OCI-LY3 (cell line): ENCODE results near the gene ASCC2.

Experiments
- H2AFZ ChIP-seq: fragments of 200-600, 300-600 bp; shearing (Covaris generic); 2 replicates; pipeline ENCODE4 v1.6.0; 2014; ENCODE audit warnings: antibody characterized with exemption, low read depth, low read length
- H3K27ac ChIP-seq: fragments of 200-600, 300-600 bp; sonication (generic); 2 replicates; pipeline ENCODE4 v1.5.1; 2014; ENCODE audit warnings: mild to moderate bottlenecking, low read length, moderate library complexity, mixed read lengths
- H3K27me3 ChIP-seq: fragments of 200-600, 300-600 bp; sonication (generic); 2 replicates; pipeline ENCODE4 v1.6.1; 2014; ENCODE audit warnings: low read depth, low read length, mixed read lengths
- H3K36me3 ChIP-seq: fragments of 200-600, 300-600 bp; sonication (generic); replicated peaks from 2 replicates; pipeline ENCODE3; 2014; ENCODE audit warnings: low read depth, low read length, mixed read lengths
- H3K4me1 ChIP-seq: fragments of 300-600, 200-600 bp; sonication (generic); 2 replicates; pipeline ENCODE4 v1.6.1; 2014; ENCODE audit warnings: low read length, mixed read lengths
- H3K4me2 ChIP-seq: fragments of 200-600, 300-600 bp; sonication (generic); 2 replicates; pipeline ENCODE4 v1.6.1; 2014; ENCODE audit warnings: low read length, mixed read lengths
- H3K4me3 ChIP-seq: fragments of 300-600, 200-600 bp; sonication (generic); 2 replicates; pipeline ENCODE4 v1.5.1; 2014; ENCODE audit warnings: antibody characterized with exemption, mild to moderate bottlenecking, low read length, moderate library complexity
- H3K79me2 ChIP-seq: fragments of 300-600, 200-600 bp; shearing (Covaris generic); 2 replicates; pipeline ENCODE4 v1.6.1; 2014; ENCODE audit warnings: mild to moderate bottlenecking, low read length, mixed read lengths
- H3K9ac ChIP-seq: fragments of 300-600, 200-600 bp; shearing (Covaris generic); 2 replicates; pipeline ENCODE4 v1.6.0; 2014; ENCODE audit warnings: mild to moderate bottlenecking, low read length, moderate library complexity
- H3K9me3 ChIP-seq: fragments of 200-600, 300-600 bp; shearing (Covaris generic); 2 replicates; pipeline ENCODE4 v1.6.1; 2014; ENCODE audit warnings: low read length, mixed read lengths; ENCODE audit not compliant: insufficient read depth
- H4K20me1 ChIP-seq: fragments of 200-600, 300-600 bp; sonication (generic); 2 replicates; pipeline ENCODE4 v1.6.1; 2016; ENCODE audit warnings: low read length, mixed read lengths; ENCODE audit not compliant: insufficient read depth
- CTCF ChIP-seq: fragments of 200-600, 300-600 bp; sonication (generic); IDR thresholded peaks from 2 replicates; pipeline ENCODE4 v1.5.1; 2014; ENCODE audit warnings: antibody characterized with exemption, low read length, low read depth
- EZH2phosphoT487 ChIP-seq: fragments of 200-600 bp; shearing (Covaris generic); IDR thresholded peaks from 2 replicates; pipeline ENCODE4 v1.6.1; 2018; ENCODE audit warnings: antibody characterized with exemption, mixed run types, low read depth

Gene ASCC2

DNA sequence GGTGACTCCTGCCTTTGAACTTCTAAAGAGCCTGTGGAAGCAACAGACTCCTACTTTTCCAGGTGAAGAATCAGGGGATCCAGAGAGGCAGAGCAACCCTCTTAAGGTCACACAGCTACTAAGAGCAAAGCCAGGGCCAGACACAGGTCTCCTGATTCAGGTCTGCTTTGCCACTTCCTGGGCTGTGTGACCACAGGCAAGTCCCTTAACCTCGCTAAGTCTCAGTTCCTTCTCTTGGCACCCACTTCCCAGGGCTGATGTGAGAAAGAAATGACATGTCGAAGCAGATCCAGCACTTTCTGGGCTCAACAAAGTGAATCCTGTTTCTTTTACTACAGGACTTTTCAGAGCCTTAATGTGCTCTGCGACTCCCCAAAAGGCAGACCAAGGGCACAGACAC lies 40.7 kb downstream of the ASCC2 start:
- TF ChIP-seq EZH2phosphoT487 = no peak
- no peak for TF ChIP-seq CTCF
- no peaks in the 10 kb centered on the region for H3K9me3 ChIP-seq
- H3K79me2 ChIP-seq = no peaks in the 10 kb centered on the region
- peak overlapping the region; percentile 21; the same call in 1 of the 2 replicates for H3K4me3 ChIP-seq
- peak overlapping the region; percentile 8; the same call in 1 of the 2 replicates for H3K9ac ChIP-seq
- H2AFZ ChIP-seq = no peak overlapping the region
- H3K27me3 ChIP-seq = no peaks in the 10 kb centered on the region
- H3K36me3 ChIP-seq = peaks cover 40% of the 10 kb centered on the region
- no peaks in the 10 kb centered on the region for H4K20me1 ChIP-seq
- H3K4me2 ChIP-seq = peak overlapping the region; percentile 55
- no peak overlapping the region for H3K27ac ChIP-seq
- H3K4me1 ChIP-seq = peaks cover 19% of the 10 kb centered on the region

GRCh38 chr22:29795663-29796062 lies 42.4 kb downstream of the ASCC2 start:
- Histone ChIP-seq H3K4me2 (no peak overlapping the region), H3K27me3 (no peaks in the 10 kb centered on the region), H3K9ac (no peak overlapping the region), H3K36me3 (peaks cover 42% of the 10 kb centered on the region), H3K4me3 (no peak overlapping the region), H3K4me1 (peaks cover 19% of the 10 kb centered on the region), H3K27ac (no peak overlapping the region), H4K20me1 (no peaks in the 10 kb centered on the region), H3K9me3 (no peaks in the 10 kb centered on the region), H3K79me2 (no peaks in the 10 kb centered on the region), H2AFZ (no peak overlapping the region)
- TF ChIP-seq CTCF = no peak
- no peak for TF ChIP-seq EZH2phosphoT487

DNA sequence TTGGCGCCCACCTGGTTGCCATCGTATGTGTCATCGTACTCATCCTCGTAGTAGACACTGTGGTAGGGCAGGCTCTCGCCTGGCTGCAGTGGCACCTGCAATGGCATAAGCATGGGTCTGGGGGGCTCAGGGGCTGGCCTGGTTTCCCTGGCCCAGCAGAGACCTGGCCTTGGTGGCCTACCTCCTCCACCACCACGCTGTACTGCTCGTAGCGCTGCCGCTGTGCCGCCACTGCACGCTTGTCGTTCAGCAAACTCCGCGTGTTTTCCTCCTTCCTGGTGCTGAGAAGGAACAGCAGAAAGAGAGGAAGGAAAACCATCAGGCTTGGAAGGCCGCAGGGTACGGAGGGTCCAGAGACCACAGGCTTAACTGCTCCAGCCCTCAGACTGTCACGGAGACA lies 44.7 kb downstream of the ASCC2 start:
- Histone ChIP-seq H3K27ac (no peak overlapping the region), H3K9ac (no peak overlapping the region), H3K9me3 (no peaks in the 10 kb centered on the region), H2AFZ (no peak overlapping the region), H3K36me3 (peaks cover 53% of the 10 kb centered on the region), H3K79me2 (no peaks in the 10 kb centered on the region), H3K4me2 (no peak overlapping the region), H3K4me1 (peaks cover 17% of the 10 kb centered on the region), H3K27me3 (no peaks in the 10 kb centered on the region), H3K4me3 (no peak overlapping the region), H4K20me1 (no peaks in the 10 kb centered on the region)
- no peak for TF ChIP-seq EZH2phosphoT487
- TF ChIP-seq CTCF = no peak

- no peak for TF ChIP-seq EZH2phosphoT487
- no peak for TF ChIP-seq CTCF
- no peaks in the 10 kb centered on the region for H3K27me3 ChIP-seq
- no peak overlapping the region for H3K4me3 ChIP-seq
- H3K9ac ChIP-seq = no peak overlapping the region
- no peaks in the 10 kb centered on the region for H4K20me1 ChIP-seq
- H2AFZ ChIP-seq = no peak overlapping the region
- H3K4me1 ChIP-seq = no peaks in the 10 kb centered on the region
- H3K79me2 ChIP-seq = no peaks in the 10 kb centered on the region
- peaks cover 52% of the 10 kb centered on the region for H3K36me3 ChIP-seq
- H3K27ac ChIP-seq = no peak overlapping the region
- no peaks in the 10 kb centered on the region for H3K9me3 ChIP-seq
- H3K4me2 ChIP-seq = no peak overlapping the region
These were observed 48.0 kb downstream of the ASCC2 start for GRCh38 chr22:29790061-29790460.
